ENCODE results near the gene ZSCAN9. TPM values are rescaled to one million over a fixed set of nuclear protein-coding genes. Genes with fewer than 3 reads are reported as not detected.

Gene ZSCAN9
- total and polyA plus RNA-seq, 9 of the 15 experiments (the other 6 are each of a cell fraction or from before 2014, with no cell fraction given) = 18.8 to 48.9 (median 28.7) TPM

DNA sequence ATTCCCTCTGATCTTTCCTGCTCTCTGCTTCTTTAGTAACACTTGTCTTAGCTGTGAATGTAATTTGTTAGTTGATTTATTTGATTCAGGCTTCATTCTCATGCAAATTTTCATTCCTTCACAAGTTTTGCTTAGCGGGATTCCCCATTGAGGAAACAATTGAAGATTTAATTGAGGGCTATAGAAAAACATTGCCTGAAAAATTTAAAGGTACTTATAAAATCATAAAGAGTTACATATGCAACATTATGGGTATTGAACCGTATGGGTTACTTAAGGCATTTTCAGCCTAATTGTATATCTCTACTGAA, 11.9 kb upstream of the ZSCAN9 start (continued):
- TF ChIP-seq TEAD1 (CRISPR knock-in tag; IDR thresholded peaks at IDR 0.05) = 0 out of 4 replicates have a peak, but pooled peaks of 1 of the 2 experiments have one; percentile 1
- no peak for TF ChIP-seq PCBP1 (IDR thresholded peaks at IDR 0.05; ENCODE audit: low read depth, low read length, poor library complexity, severe bottlenecking)
- TF ChIP-seq, protein P1, sequence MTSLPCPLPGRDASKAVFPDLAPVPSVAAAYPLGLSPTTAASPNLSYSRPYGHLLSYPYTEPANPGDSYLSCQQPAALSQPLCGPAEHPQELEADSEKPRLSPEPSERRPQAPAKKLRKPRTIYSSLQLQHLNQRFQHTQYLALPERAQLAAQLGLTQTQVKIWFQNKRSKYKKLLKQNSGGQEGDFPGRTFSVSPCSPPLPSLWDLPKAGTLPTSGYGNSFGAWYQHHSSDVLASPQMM (CRISPR knock-in tag; IDR thresholded peaks at IDR 0.05) = no peak
- 0 out of 2 replicates have a peak, but pooled peaks have one; percentile 21 for TF ChIP-seq GABPA (tag; conservative IDR thresholded peaks at IDR 0.05; ENCODE audit: low read depth)
- TF ChIP-seq SNIP1 (IDR thresholded peaks at IDR 0.05; ENCODE audit: low read depth) = no peak
- no peak for TF ChIP-seq TAF7 (tag; IDR thresholded peaks at IDR 0.05)
- TF ChIP-seq, protein P2, sequence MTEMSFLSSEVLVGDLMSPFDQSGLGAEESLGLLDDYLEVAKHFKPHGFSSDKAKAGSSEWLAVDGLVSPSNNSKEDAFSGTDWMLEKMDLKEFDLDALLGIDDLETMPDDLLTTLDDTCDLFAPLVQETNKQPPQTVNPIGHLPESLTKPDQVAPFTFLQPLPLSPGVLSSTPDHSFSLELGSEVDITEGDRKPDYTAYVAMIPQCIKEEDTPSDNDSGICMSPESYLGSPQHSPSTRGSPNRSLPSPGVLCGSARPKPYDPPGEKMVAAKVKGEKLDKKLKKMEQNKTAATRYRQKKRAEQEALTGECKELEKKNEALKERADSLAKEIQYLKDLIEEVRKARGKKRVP (CRISPR knock-in tag; IDR thresholded peaks at IDR 0.05) = no peak
- no peak for TF ChIP-seq ZNF274 (IDR thresholded peaks at IDR 0.05; ENCODE audit: borderline replicate concordance, low read depth, low read length)
- TF ChIP-seq, protein P3, sequence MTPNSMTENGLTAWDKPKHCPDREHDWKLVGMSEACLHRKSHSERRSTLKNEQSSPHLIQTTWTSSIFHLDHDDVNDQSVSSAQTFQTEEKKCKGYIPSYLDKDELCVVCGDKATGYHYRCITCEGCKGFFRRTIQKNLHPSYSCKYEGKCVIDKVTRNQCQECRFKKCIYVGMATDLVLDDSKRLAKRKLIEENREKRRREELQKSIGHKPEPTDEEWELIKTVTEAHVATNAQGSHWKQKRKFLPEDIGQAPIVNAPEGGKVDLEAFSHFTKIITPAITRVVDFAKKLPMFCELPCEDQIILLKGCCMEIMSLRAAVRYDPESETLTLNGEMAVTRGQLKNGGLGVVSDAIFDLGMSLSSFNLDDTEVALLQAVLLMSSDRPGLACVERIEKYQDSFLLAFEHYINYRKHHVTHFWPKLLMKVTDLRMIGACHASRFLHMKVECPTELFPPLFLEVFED (CRISPR knock-in tag; conservative IDR thresholded peaks at IDR 0.05) = 0 out of 2 replicates have a peak, but pooled peaks have one; percentile 29
- no peak for TF ChIP-seq HSF4 (CRISPR knock-in tag; IDR thresholded peaks at IDR 0.05; ENCODE audit: borderline replicate concordance)
- 0 out of 4 replicates have a peak, but pooled peaks of 1 of the 2 experiments have one; percentile 3 for TF ChIP-seq ARNT (IDR thresholded peaks at IDR 0.05)
- TF ChIP-seq FUS (optimal IDR thresholded peaks at IDR 0.05; ENCODE audit: low read depth, low read length) = no peak
- TF ChIP-seq RBM15 (IDR thresholded peaks at IDR 0.05; ENCODE audit: insufficient read depth, low read length) = no peak
- TF ChIP-seq FOXK2 (conservative IDR thresholded peaks at IDR 0.05 in 1 of 2, IDR thresholded peaks at IDR 0.05 in 1 of 2; ENCODE audit: low read depth in 2 of 2) = no peak
- peak; percentile 84; the same call in 1 of the 2 replicates for TF ChIP-seq THRAP3 (IDR thresholded peaks at IDR 0.05; ENCODE audit: borderline replicate concordance)
- TF ChIP-seq HMGN3 (IDR thresholded peaks at IDR 0.05; ENCODE audit: borderline replicate concordance, extremely low read depth, insufficient read length, low read depth, low read length) = no peak
- TF ChIP-seq, protein P4, sequence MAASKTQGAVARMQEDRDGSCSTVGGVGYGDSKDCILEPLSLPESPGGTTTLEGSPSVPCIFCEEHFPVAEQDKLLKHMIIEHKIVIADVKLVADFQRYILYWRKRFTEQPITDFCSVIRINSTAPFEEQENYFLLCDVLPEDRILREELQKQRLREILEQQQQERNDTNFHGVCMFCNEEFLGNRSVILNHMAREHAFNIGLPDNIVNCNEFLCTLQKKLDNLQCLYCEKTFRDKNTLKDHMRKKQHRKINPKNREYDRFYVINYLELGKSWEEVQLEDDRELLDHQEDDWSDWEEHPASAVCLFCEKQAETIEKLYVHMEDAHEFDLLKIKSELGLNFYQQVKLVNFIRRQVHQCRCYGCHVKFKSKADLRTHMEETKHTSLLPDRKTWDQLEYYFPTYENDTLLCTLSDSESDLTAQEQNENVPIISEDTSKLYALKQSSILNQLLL (CRISPR knock-in tag; IDR thresholded peaks at IDR 0.05; ENCODE audit: borderline replicate concordance) = no peak
- TF ChIP-seq TCFL5 (CRISPR knock-in tag; conservative IDR thresholded peaks at IDR 0.05) = peak; percentile 53; the same call in 1 of the 2 replicates
- no peak; the same call in 1 of the 2 replicates for TF ChIP-seq BCOR (IDR thresholded peaks at IDR 0.05)
- 0 out of 2 replicates have a peak, but pooled peaks have one; percentile 62 for TF ChIP-seq NR2F6 (CRISPR knock-in tag; IDR thresholded peaks at IDR 0.05)
- TF ChIP-seq ZNF354B (CRISPR knock-in tag; IDR thresholded peaks at IDR 0.05) = no peak
- TF ChIP-seq TAF9B (IDR thresholded peaks at IDR 0.05; ENCODE audit: partially characterized antibody) = peak; percentile 36
- no peak for TF ChIP-seq NFRKB (IDR thresholded peaks at IDR 0.05; ENCODE audit: low read depth)

Data from K562 (cell line).